NK-92 treated with Interleukin-12 subunit alpha and Interleukin-12 subunit beta, amount 100 ng/mL, for 24 hours (cell line): ENCODE results near the gene CTSH.
"Not testable (repeated sequence)": the region's sequence is repeated elsewhere in the genome, so short reads cannot be mapped to it uniquely, and the experiment has no call there.

Source experiments
- DNase-seq: peaks from one replicate; lab custom pipeline; 2025; lab: John Stamatoyannopoulos, UW

The CTSH gene

DNA sequence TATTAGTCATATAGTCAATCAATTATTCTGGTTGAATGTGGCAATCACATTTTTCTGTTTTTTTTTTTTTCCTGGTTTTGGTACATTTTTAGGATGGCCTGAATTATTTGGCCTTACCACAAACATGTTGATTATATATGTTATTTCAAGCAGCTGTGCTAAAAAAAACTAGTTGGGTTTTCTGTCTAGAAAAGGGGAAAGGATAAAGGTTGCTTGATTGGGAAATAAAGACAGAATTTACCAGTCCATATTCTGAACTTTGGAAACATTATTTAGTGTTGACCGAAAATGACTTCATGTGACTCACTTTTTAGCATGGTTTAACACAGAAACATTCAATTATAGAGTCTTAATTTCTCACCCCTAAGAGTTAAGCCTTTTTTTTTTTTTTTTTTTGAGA is 64.0 kb downstream of the CTSH start:
- no peak for DNase-seq

DNA sequence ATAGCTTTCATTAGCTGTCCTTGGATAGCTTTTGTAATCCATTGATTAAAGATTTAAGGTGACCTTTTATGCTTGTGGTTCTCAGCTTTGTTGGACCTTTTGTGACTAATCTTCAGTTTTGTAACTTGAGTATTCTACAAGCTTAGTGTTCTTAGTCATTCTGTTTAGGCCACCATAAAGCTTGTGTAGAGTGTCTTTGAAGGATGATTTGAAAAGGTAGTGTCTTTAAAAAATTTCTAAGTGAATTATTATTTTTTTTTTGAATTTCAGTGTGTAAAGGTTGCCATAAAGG is 64.7 kb downstream of the CTSH start:
- DNase-seq, result no peak

DNA sequence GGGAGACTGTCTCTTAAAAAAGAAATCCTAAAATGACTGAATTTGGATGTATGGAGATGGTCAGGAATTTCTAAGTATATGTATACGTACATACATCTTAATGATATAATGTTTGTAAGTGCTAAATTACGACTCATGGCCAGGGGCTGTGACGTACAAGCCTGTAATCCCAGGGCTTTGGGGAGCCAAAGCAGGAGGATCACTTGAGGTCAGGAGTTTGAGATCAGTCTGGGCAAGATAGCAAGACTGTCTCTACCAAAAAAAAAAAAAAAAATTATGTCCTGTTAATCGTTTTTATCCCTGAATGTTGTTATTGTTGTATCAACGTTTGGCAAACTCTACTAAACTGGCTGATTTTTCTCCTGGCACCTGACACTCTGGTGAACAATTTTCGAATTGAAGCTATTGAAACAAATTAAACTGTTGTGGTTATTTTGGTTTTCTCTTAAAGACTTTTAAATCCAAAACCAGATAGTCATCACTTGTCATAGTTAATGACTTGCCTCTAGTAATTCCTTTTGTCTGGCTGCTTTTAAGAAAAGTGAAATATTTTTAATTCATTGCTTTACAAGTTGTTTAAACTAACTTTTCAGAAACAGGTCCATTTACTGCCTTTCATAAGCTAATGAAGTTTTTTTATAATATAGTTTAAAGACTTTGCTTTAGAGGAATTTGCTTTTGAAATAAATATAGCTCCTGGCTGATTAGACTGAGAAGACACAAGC is 65.2 kb downstream of the CTSH start:
- no peak for DNase-seq

DNA sequence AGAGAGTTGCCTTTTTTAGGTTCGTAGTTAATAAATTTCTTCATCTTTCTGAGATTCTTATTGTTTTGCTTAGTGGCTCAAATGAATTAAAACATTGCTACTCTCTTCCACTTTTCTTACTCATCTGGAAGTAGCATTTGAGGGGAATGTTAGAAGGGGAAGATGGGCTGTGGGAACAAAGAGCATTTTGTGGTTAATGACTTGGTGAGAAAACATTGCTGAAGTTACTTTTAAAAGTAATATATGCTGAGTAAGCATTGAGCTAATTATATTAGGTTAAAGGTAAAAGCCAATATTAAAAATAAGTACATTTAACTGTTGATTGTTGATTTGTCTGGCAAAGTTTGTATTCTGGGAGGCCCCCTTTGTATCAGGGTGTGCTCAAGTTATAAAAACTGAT is 66.5 kb downstream of the CTSH start:
- DNase-seq, result no peak

DNA sequence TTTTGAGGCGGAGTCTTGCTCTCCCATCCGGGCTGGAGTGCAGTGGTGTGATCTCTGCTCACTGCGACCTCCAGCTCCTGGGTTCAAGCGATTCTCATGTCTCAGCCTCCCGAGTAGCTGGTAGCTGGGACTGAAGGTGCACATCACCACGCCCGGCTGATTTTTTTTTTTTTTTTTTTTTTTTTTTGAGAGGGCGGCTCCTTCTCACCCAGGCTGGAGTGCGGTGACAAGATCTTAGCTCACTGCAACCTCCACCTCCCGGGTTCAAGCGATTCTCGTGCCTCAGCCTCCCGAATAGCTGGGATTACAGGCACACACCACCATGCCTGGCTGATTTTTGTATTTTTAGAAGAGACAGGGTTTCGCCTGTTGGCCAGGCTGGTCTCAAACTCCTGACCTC is 67.9 kb downstream of the CTSH start:
- DNase-seq, result not testable (repeated sequence)

DNA sequence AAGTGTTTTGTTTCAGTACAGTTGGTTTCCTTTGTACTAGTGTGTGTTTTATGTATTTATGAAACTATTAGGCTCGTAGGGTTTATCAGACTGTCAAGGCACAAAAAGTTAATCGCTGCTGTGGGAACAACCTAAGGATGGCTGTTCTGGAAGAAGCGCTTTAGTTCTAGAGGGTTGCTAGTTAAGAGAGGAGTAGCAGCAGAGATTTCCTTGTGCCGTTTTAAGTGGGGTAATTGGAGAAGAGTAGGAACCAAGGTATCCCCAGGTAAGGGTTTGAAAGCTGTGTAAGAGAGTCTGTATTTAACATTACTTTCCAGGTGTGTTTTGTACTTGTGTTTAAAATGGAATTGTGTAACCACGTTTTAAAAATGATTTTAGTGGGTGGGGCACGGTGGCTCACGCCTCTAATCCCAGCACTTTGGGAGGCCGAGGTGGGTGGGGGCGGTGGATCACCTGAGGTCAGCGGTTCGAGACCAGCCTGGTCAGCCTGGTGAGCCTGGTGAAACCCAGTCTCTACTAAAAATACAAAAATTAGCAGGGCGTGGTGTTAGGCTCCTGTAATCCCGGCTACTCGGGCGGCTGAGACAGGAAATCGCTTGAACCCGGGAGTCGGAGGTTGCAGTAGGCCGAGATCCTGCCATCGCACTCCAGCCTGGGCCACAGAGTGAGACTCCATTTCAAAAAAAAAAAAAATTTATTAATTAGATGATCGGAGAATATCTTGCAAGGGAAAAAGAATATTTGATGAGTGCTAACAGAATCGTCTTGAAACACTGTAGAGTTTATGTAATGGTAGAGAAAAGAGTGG is 69.5 kb downstream of the CTSH start:
- DNase-seq, result no peak

DNA sequence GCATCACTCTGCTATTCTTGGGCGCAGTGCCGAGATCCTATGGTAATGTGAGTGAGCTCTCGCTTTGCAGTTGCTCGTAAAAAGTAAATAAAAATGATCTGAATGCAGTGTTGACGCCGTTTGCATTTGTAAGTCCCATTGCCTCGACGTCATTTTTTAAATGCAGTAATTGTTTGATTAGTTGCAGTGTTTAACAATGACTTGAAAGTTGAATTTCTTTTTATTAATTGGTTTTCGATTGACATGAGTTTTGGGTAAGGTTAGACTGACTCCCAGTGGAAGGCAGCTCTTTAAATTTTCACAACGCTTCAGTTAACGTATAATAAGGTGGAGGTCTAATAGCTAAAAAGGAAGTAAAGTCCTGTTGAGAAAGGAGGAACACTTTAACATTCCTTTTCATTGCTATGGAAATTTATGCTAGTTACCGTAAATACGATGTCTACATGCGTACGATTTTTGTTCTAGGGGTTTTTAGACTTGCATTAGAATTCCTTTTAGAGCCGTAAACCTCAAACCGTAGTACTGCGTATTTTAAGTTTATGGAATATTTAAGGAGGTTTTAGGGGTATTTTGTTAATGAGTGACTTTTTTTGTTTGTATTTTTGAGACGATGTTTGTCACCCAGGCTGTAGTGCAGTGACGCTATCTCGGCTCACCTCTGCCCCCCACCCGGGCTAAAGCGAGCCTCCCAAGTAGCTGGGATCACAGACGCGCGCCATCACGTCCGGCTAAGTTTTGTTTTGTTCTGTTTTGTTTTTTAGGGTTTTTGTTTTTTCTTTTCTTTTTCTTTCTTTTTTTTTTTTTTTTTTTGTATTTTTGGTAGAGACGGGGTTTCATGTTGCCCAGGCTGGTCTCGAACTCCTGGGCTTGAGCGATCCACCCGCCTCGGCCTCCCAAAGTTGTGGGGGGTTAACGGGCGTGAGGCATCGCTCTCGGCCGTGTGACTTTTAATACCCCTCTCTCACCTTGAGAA is 70.8 kb downstream of the CTSH start:
- no peak for DNase-seq

DNA sequence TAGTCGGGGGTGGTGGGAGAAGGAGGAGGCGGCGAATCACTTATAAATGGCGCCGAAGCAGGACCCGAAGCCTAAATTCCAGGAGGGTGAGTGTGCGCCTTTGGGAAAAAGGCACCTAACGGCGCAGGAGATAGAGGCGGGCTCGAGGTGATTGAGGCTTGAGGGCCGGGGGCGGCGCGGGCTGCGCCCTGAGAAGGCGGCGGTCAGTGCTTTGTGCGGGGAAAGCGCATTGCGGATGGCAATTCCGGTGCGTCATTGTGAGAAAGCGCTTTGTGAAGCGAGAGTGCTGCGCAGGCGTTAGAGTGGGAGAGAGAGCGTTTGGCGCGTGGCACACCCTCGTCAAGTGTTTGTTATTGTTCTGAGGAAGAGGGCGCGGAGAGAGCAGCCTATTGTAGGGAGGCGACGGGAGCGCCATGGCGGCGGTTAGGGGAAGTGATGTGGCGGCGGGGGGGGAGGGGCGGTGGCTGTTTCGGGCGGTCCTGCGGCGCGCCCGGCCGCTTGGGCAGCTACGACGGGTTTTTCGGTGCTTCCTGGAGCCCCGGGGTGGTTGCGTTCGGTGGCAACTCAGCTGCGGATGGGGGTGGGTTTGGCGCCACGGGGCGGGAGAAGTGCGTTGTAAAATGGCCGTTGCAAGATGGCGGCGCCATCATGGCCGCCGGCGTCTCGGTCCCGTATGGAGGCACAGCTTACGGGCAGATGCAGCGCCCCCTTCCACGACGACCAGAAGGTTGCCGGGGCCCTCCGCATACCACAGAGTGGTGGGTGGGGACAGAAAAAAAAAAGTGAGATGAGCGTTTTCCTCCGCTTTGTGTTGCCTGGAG is 71.7 kb downstream of the CTSH start:
- DNase-seq, result peak; percentile 89

DNA sequence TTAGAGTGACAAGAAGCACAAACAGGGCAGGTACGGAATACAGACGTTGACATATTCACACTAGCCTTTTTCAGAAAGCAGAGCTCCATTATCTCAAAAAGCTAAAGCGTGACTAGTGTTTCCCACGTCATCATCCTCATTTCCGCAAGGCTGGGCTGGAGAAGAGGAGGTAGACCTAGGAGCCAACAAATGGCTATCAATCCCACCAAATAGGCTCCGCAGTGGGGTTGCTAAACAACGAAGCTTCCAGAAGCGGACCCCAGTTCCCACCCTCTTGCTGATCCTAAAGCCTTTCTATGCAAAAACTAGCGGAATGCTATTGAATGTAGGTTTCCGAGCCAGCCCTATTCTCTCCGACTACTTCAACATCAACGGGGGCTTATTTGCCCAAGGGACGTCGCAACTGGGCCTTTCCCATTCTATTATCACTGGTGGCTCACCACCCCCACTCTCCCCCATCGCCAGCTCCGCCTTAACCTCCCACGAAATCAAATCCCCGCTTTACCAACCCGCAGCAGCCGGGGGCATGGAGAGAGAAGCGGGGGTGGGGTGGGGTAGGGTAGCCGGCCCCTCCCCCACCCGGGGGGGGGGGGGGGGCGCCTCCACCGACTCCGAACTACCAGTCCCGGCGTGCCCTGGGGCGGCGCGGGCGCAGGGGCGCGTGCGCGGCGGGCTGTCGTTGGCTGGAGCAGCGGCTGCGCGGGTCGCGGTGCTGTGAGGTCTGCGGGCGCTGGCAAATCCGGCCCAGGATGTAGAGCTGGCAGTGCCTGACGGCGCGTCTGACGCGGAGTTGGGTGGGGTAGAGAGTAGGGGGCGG is 72.5 kb downstream of the CTSH start, which contains the start of gene MORF4L1:
Gene MORF4L1, plus strand, starts transcription at position 736 of the 817 bp plus-strand sequence. CDS start 128 bp downstream, outside the sequence.
- DNase-seq, result peak; percentile 95

DNA sequence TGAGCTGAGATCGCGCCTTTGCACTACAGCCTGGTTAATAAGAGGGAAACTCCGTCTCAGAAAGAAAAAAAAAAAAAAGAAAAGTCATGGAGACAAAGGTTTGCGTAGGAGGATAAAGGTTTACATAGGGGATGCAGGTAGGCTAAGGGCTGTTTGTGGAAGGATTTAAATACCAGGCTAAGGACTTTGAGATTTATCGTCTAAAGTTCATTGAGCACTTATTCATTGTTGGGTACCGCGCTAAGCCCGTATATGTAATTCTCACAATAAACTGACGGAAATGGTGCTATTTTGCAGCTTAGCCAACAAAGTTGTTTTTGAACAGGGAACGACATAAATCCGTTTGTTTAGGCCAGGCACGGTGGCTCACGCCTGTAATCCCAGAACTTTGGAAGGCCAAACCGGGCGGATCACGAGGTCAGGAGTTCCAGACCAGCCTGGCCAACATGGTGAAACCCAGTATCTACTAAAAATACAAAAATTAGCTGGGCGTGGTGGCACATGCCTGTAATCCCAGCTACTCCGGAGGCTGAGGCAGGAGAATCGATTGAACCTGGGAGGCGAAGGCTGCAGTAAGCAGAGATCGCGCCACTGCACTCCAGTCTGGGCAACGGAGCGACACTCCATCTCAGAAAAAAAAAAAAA is 73.2 kb downstream of the CTSH start:
- not testable (repeated sequence) for DNase-seq
